NT2/D1 (cell line): Measurements from ENCODE around the gene IL10RB.

ENCODE experiments used
- SUZ12 ChIP-seq: IDR thresholded peaks from 2 replicates; pipeline ENCODE4 v1.6.1; 2011; ENCODE audit not compliant: insufficient read length, insufficient read depth; ENCODE audit errors: extremely low read depth
- YY1 ChIP-seq: IDR thresholded peaks from 2 replicates; pipeline ENCODE4 v1.6.1; 2011; ENCODE audit not compliant: insufficient read length, insufficient read depth
- ZNF274 ChIP-seq: IDR thresholded peaks from 2 replicates; pipeline ENCODE4 v1.6.1; 2011; ENCODE audit warnings: mild to moderate bottlenecking, low read depth, low read length

DNA sequence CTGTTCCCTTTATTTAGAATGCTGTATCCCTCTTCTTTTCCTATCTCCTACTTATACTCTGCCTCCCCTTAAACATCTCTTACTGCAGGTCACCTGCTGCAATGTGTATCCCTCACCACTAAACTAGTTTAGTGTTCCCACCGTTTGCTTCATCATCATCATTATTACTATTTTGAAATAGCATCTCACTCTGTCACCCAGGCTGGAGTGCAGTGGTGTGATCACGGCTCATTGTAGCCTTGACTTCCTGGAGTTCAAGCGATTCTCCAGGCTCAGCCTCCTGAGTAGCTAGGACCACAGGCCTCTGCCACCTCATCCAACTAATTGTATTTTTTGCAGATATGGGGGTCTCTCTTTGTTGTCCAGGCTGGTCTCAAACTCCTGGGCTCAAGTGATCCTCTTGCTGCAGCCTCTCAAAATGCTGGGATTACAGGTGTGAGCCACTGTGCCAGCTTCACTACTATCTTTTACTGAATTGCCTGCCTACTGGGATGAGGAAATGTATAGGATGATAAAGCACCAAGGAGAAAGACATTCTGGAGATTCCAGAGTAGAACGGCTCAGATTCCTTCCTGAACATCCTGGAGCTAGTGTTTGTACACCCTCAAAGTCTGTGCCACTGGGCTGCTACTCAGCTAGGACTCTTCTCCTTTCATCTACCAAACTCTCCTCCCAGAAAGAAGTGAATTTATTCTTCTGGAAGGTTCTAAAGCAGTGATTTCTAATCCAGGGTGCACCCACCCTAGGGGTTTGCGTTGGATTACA lies 50.0 kb downstream of the IL10RB start:
- no peak for TF ChIP-seq YY1
- TF ChIP-seq SUZ12, result no peak
- no peak for TF ChIP-seq ZNF274
